ENCODE results near the gene ATG7. TPM values are rescaled to one million over a fixed set of nuclear protein-coding genes. Genes with fewer than 3 reads are reported as not detected.
A peak's percentile ranks its signal among the peaks of the same experiment; 100 is the strongest.
"Not testable (repeated sequence)": the region's sequence is repeated elsewhere in the genome, so short reads cannot be mapped to it uniquely, and the experiment has no call there.

ATG7 gene
- total and polyA plus RNA-seq, 12 donors = 9.1 to 118 (median 40.0) TPM

GRCh38 chr3:11593318-11594034 is 321.3 kb downstream of the ATG7 start:
- H3K4me1 ChIP-seq (replicated peaks in 1 of 2) = peaks cover 46 to 59% of the 10 kb centered on the region in 2 donors
- intact Hi-C loops (cut with DNase I) = no loop called here
- no peaks in the 10 kb centered on the region for H3K36me3 ChIP-seq (replicated peaks in 1 of 2)
- no peaks in the 10 kb centered on the region for H3K27me3 ChIP-seq
- WGBS, 4 donors = 43 to 60% (median 52%) methylated on average over 9 to 10 of the region's 10 CpGs
- H3K9me3 ChIP-seq (replicated peaks in 1 of 3) = no peaks in the 10 kb centered on the region
- no peak for DNase-seq
- no peak overlapping the region for H3K4me3 ChIP-seq
- peak overlapping the region in 3 of 5 donors; percentile 46 to 53 (median 48) for H3K27ac ChIP-seq
- TF ChIP-seq POLR2A (IDR thresholded peaks at IDR 0.05) = no peak
- TF ChIP-seq, protein P1, sequence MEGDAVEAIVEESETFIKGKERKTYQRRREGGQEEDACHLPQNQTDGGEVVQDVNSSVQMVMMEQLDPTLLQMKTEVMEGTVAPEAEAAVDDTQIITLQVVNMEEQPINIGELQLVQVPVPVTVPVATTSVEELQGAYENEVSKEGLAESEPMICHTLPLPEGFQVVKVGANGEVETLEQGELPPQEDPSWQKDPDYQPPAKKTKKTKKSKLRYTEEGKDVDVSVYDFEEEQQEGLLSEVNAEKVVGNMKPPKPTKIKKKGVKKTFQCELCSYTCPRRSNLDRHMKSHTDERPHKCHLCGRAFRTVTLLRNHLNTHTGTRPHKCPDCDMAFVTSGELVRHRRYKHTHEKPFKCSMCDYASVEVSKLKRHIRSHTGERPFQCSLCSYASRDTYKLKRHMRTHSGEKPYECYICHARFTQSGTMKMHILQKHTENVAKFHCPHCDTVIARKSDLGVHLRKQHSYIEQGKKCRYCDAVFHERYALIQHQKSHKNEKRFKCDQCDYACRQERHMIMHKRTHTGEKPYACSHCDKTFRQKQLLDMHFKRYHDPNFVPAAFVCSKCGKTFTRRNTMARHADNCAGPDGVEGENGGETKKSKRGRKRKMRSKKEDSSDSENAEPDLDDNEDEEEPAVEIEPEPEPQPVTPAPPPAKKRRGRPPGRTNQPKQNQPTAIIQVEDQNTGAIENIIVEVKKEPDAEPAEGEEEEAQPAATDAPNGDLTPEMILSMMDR (IDR thresholded peaks at IDR 0.05) = no peak

DNA sequence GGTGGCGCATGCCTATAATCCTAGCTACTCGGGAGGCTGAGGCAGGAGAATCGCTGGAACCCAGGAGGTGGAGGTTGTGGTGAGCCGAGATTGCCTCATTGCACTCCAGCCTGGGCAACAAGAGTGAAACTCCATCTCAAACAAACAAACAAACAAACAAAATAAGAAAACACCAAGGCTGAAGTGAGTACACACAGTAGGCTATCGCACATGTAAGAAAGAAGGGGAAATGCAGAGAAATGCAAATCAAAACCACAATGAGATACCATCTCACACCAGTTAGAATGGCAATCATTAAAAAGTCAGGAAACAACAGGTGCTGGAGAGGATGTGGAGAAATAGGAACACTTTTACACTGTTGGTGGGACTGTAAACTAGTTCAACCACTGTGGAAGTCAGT is 322.8 kb downstream of the ATG7 start:
- intact Hi-C loops (cut with DNase I); H3K27ac ChIP-seq; H3K27me3 ChIP-seq; DNase-seq; H3K36me3 ChIP-seq (replicated peaks in 1 of 2); H3K9me3 ChIP-seq (replicated peaks in 1 of 3); H3K4me3 ChIP-seq: not testable (repeated sequence)
- peaks cover 44 to 56% of the 10 kb centered on the region in 2 donors for H3K4me1 ChIP-seq (replicated peaks in 1 of 2)
- WGBS, 4 donors = 94 to 96% (median 95%) methylated on average over 5 of the region's 5 CpGs

DNA sequence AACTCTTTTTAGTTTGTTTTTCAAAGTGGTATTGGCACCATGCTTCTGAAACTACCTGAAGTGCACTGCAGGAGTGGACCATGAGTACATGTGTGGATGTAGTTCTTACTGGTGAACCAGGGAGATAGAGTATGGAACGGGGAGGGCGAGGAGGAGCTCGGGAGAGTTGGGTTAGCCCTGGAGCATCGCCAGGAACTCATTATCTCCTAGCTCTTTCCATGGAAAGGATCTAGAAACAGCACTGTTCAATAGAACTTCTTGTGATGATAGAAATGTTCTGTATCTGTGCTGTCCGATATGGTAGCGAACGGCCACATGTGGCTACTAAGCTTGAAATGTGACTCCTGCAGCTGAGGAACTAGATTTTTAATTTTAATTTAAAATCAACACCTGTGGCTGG is 324.2 kb downstream of the ATG7 start:
- intact Hi-C loops (cut with DNase I) = no loop called here
- no peak for TF ChIP-seq POLR2A (IDR thresholded peaks at IDR 0.05)
- TF ChIP-seq, protein P1 (IDR thresholded peaks at IDR 0.05) = no peak
- Histone ChIP-seq H3K4me3 (no peak overlapping the region), H3K36me3 (replicated peaks in 1 of 2) (peaks cover 0 to 12% of the 10 kb centered on the region in 2 donors), H3K9me3 (replicated peaks in 1 of 3) (no peaks in the 10 kb centered on the region), H3K27ac (peak overlapping the region in 2 of 5 donors; percentile 2 to 19), H3K27me3 (no peaks in the 10 kb centered on the region), H3K4me1 (replicated peaks in 1 of 2) (peaks cover 39 to 57% of the 10 kb centered on the region in 2 donors)
- no peak for DNase-seq
- 76 to 88% (median 80%) methylated on average over 7 of the region's 7 CpGs for WGBS, 4 donors

DNA sequence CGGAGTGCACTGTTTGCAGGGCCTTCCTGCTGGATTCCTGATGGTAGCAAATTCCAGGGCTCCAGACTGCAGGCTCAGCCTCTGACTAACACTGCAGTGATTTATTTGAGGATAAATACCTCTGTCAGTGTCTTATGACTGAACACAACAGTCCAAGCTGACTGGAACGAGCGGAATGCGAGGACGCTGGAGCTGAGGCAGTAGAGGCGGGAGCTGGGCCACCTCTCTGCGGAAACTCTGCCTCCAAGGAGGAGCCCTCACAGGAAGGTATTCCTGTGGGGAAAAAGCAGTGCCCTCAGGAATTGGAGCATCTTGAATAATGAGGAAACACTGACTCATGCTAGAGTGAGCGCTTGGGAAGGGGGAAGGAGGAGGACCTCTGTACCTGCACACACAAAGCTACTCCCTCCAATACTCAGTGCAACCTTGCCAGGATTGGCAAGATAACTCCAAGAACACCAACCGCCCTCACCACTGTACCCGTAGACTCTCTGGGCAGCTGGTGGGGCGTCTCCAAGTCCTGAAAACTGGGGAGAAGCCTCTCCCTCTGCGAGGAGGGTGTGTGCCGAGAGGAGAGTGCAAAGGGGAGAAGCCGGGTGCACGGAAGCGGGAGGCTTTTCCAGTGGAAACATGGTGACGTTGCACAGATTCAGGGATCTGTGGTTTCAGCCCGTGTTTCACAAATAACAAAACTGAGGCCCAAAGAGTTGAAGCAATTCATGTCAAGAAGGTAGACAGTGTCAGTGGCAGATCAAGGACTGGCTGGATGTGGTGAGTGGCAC is 328.5 kb downstream of the ATG7 start:
- intact Hi-C loops (cut with DNase I) = no loop called here
- H3K27ac ChIP-seq = peak overlapping the region; percentile 33 to 91 (median 78)
- peak; percentile 7 to 82 for TF ChIP-seq POLR2A (IDR thresholded peaks at IDR 0.05)
- TF ChIP-seq, protein P1 (IDR thresholded peaks at IDR 0.05) = no peak
- H3K36me3 ChIP-seq (replicated peaks in 1 of 2) = peaks cover 0 to 14% of the 10 kb centered on the region in 2 donors
- 41 to 58% (median 51%) methylated on average over 12 to 18 of the region's 18 CpGs for WGBS, 4 donors
- no peaks in the 10 kb centered on the region for H3K9me3 ChIP-seq (replicated peaks in 1 of 3)
- H3K4me3 ChIP-seq = no peak overlapping the region
- H3K4me1 ChIP-seq (replicated peaks in 1 of 2) = peaks cover 19 to 41% of the 10 kb centered on the region in 2 donors
- H3K27me3 ChIP-seq = no peaks in the 10 kb centered on the region
- peak; percentile 82 to 97 (median 94) for DNase-seq
